ENCODE measurements around the gene CTXND2. TPM values are rescaled to one million over a fixed set of nuclear protein-coding genes. Genes with fewer than 3 reads are reported as not detected.
A peak's percentile ranks its signal among the peaks of the same experiment; 100 is the strongest.

CTXND2 gene
- total and polyA plus RNA-seq, 4 experiments from 2014 or later = not detected

GRCh38 chr1:150944856-150945255, 57.9 kb downstream of the CTXND2 start:
- DNase-seq = no peak
- CTCF ChIA-PET (ENCODE audit: partially characterized antibody) = no interaction called here

GRCh38 chr1:150954708-150955107, 67.8 kb downstream of the CTXND2 start:
- Mint-ChIP-seq H3K4me1 (peaks cover 0 to 2% (median 0%) of the 10 kb centered on the region in 4 donors), H3K36me3 (peaks cover 50 to 75% of the 10 kb centered on the region in 2 donors), H3K4me3 (no peak overlapping the region), H3K9me3 (no peaks in the 10 kb centered on the region), H3K27me3 (no peaks in the 10 kb centered on the region), H3K27ac (peak overlapping the region in 4 of 7 donors; percentile 1 to 22 (median 13))
- intact Hi-C loops (cut with micrococcal nuclease) = no loop called here
- no peak for DNase-seq
- CTCF ChIA-PET (ENCODE audit: partially characterized antibody) = no interaction called here
- H3K4me1 ChIP-seq (ENCODE audit: insufficient read depth, low read length) = no peaks in the 10 kb centered on the region
- POLR2A ChIA-PET (ENCODE audit: partially characterized antibody) = no interaction called here
- no peaks in the 10 kb centered on the region for H3K27me3 ChIP-seq (ENCODE audit: insufficient read depth, low read length)
- no peak overlapping the region for H3K27ac ChIP-seq (ENCODE audit: low read depth, low read length)
- H3K4me3 ChIP-seq (ENCODE audit: low read length in 2 of 2) = no peak overlapping the region
- H3K9me3 ChIP-seq (ENCODE audit: control insufficient read depth in 1 of 2, low read length in 2 of 2) = no peaks in the 10 kb centered on the region
- H3K36me3 ChIP-seq (ENCODE audit: insufficient read depth, low read length) = peaks cover 48% of the 10 kb centered on the region

More at GRCh38 chr1:150944856-150945255, 57.9 kb downstream of the CTXND2 start:
- Histone ChIP-seq H3K27ac (ENCODE audit: low read depth, low read length) (no peak overlapping the region), H3K9me3 (ENCODE audit: control insufficient read depth in 1 of 2, low read length in 2 of 2) (no peaks in the 10 kb centered on the region), H3K36me3 (ENCODE audit: insufficient read depth, low read length) (peaks cover 66% of the 10 kb centered on the region), H3K4me3 (ENCODE audit: low read length in 2 of 2) (no peak overlapping the region), H3K27me3 (ENCODE audit: insufficient read depth, low read length) (no peaks in the 10 kb centered on the region), H3K4me1 (ENCODE audit: insufficient read depth, low read length) (no peaks in the 10 kb centered on the region)
- peaks cover 0 to 1% (median 0%) of the 10 kb centered on the region in 8 donors for H3K9me3 Mint-ChIP-seq
- H3K27ac Mint-ChIP-seq = peak overlapping the region in 3 of 7 donors; percentile 50 to 70 (median 60)
- peaks cover 53 to 65% of the 10 kb centered on the region in 2 donors for H3K36me3 Mint-ChIP-seq
- no peaks in the 10 kb centered on the region for H3K4me1 Mint-ChIP-seq
- intact Hi-C loops (cut with micrococcal nuclease) = no loop called here
- POLR2A ChIA-PET (ENCODE audit: partially characterized antibody) = no interaction called here
- no peaks in the 10 kb centered on the region for H3K27me3 Mint-ChIP-seq
- H3K4me3 Mint-ChIP-seq = no peak overlapping the region

- CTCF ChIA-PET (ENCODE audit: partially characterized antibody) = no interaction called here
- Histone ChIP-seq H3K9me3 (ENCODE audit: control insufficient read depth in 1 of 2, low read length in 2 of 2) (no peaks in the 10 kb centered on the region), H3K27ac (ENCODE audit: low read depth, low read length) (no peak overlapping the region), H3K27me3 (ENCODE audit: insufficient read depth, low read length) (no peaks in the 10 kb centered on the region), H3K36me3 (ENCODE audit: insufficient read depth, low read length) (peaks cover 45% of the 10 kb centered on the region), H3K4me1 (ENCODE audit: insufficient read depth, low read length) (no peaks in the 10 kb centered on the region), H3K4me3 (ENCODE audit: low read length in 2 of 2) (no peak overlapping the region)
- Mint-ChIP-seq H3K27ac (peak overlapping the region in 6 of 7 donors; percentile 4 to 84 (median 56)), H3K27me3 (no peaks in the 10 kb centered on the region), H3K9me3 (no peaks in the 10 kb centered on the region), H3K4me1 (peaks cover 0 to 2% (median 0%) of the 10 kb centered on the region in 4 donors), H3K4me3 (no peak overlapping the region), H3K36me3 (peaks cover 48 to 73% of the 10 kb centered on the region in 2 donors)
- POLR2A ChIA-PET (ENCODE audit: partially characterized antibody) = no interaction called here
- no peak for DNase-seq
- intact Hi-C loops (cut with micrococcal nuclease) = no loop called here
Observed at GRCh38 chr1:150955280-150955679, 68.3 kb downstream of the CTXND2 start.

- Histone ChIP-seq H3K4me1 (ENCODE audit: insufficient read depth, low read length) (no peaks in the 10 kb centered on the region), H3K27ac (ENCODE audit: low read depth, low read length) (no peak overlapping the region), H3K4me3 (ENCODE audit: low read length in 2 of 2) (no peak overlapping the region), H3K9me3 (ENCODE audit: control insufficient read depth in 1 of 2, low read length in 2 of 2) (no peaks in the 10 kb centered on the region), H3K27me3 (ENCODE audit: insufficient read depth, low read length) (no peaks in the 10 kb centered on the region), H3K36me3 (ENCODE audit: insufficient read depth, low read length) (peaks cover 37% of the 10 kb centered on the region)
- H3K4me1 Mint-ChIP-seq = peaks cover 0 to 8% (median 2%) of the 10 kb centered on the region in 4 donors
- intact Hi-C loops (cut with micrococcal nuclease) = no loop called here
- H3K9me3 Mint-ChIP-seq = no peaks in the 10 kb centered on the region
- H3K36me3 Mint-ChIP-seq = peaks cover 44 to 73% of the 10 kb centered on the region in 2 donors
- CTCF ChIA-PET (ENCODE audit: partially characterized antibody) = interaction anchor here (0.6 to 2.7 kb wide), 5 partner anchors 11 to 593 kb away, joined by 3 to 19 read pairs (median 5); no protein-coding TSS in a partner anchor
- H3K27me3 Mint-ChIP-seq = no peaks in the 10 kb centered on the region
- H3K4me3 Mint-ChIP-seq = no peak overlapping the region
- no peak overlapping the region for H3K27ac Mint-ChIP-seq
- no peak for DNase-seq
- POLR2A ChIA-PET (ENCODE audit: partially characterized antibody) = interaction anchor here (0.6 to 1.9 kb wide), 3 partner anchors 13 to 26 kb away, joined by 3 to 6 read pairs (median 5); no protein-coding TSS in a partner anchor
Observed at GRCh38 chr1:150957666-150958065, 70.7 kb downstream of the CTXND2 start.

- Mint-ChIP-seq H3K9me3 (no peaks in the 10 kb centered on the region), H3K27me3 (no peaks in the 10 kb centered on the region), H3K27ac (peak overlapping the region in 2 of 7 donors; percentile 27 to 51), H3K36me3 (peaks cover 42 to 77% of the 10 kb centered on the region in 2 donors), H3K4me3 (no peak overlapping the region), H3K4me1 (peaks cover 0 to 10% (median 2%) of the 10 kb centered on the region in 4 donors)
- H3K4me3 ChIP-seq (ENCODE audit: low read length in 2 of 2) = no peak overlapping the region
- H3K4me1 ChIP-seq (ENCODE audit: insufficient read depth, low read length) = no peaks in the 10 kb centered on the region
- no peak for DNase-seq
- H3K36me3 ChIP-seq (ENCODE audit: insufficient read depth, low read length) = peaks cover 34% of the 10 kb centered on the region
- H3K9me3 ChIP-seq (ENCODE audit: control insufficient read depth in 1 of 2, low read length in 2 of 2) = no peaks in the 10 kb centered on the region
- H3K27ac ChIP-seq (ENCODE audit: low read depth, low read length) = no peak overlapping the region
- intact Hi-C loops (cut with micrococcal nuclease) = no loop called here
- ChIA-PET CTCF (ENCODE audit: partially characterized antibody) (no interaction called here), POLR2A (ENCODE audit: partially characterized antibody) (no interaction called here)
- H3K27me3 ChIP-seq (ENCODE audit: insufficient read depth, low read length) = no peaks in the 10 kb centered on the region
Observed at GRCh38 chr1:150960646-150961045, 73.7 kb downstream of the CTXND2 start.

GRCh38 chr1:150961756-150962155, 74.8 kb downstream of the CTXND2 start:
- CTCF ChIA-PET (ENCODE audit: partially characterized antibody) = no interaction called here
- H3K9me3 ChIP-seq (ENCODE audit: control insufficient read depth in 1 of 2, low read length in 2 of 2) = no peaks in the 10 kb centered on the region
- no peak overlapping the region for H3K4me3 ChIP-seq (ENCODE audit: low read length in 2 of 2)
- Mint-ChIP-seq H3K4me3 (no peak overlapping the region), H3K27me3 (no peaks in the 10 kb centered on the region), H3K9me3 (no peaks in the 10 kb centered on the region), H3K4me1 (peaks cover 0 to 10% (median 3%) of the 10 kb centered on the region in 4 donors), H3K27ac (peak overlapping the region in 1 of 7 donors; percentile 12), H3K36me3 (peaks cover 49 to 82% of the 10 kb centered on the region in 2 donors)
- no peak for DNase-seq
- POLR2A ChIA-PET (ENCODE audit: partially characterized antibody) = no interaction called here
- no peaks in the 10 kb centered on the region for H3K27me3 ChIP-seq (ENCODE audit: insufficient read depth, low read length)
- H3K36me3 ChIP-seq (ENCODE audit: insufficient read depth, low read length) = peaks cover 45% of the 10 kb centered on the region
- H3K4me1 ChIP-seq (ENCODE audit: insufficient read depth, low read length) = no peaks in the 10 kb centered on the region
- intact Hi-C loops (cut with micrococcal nuclease) = no loop called here
- no peak overlapping the region for H3K27ac ChIP-seq (ENCODE audit: low read depth, low read length)
